Stimulated activated naive B cell treated with anti-CD40 and anti-IgM and Interleukin-4, amounts not matched to agents 10 μg/mL and 1 μg/mL and 100 μg/mL, for 72 hours (primary cell): ENCODE results near the gene G6PD.
"Not testable (repeated sequence)": the region's sequence is repeated elsewhere in the genome, so short reads cannot be mapped to it uniquely, and the experiment has no call there.

ENCODE experiments used
- ATAC-seq, 2 donors: fragments of 150-1000 bp; cut with Tn5 transposase; replicated peaks; 2 replicates each; pipeline ENCODE4 v1.10.0; 2021; ENCODE audit warnings: moderate library complexity in 1 of 2
- DNase-seq: peaks from one replicate; pipeline ENCODE4 v3.0.0; 2021
- H3K27ac Mint-ChIP-seq: one replicate; pipeline ENCODE4 v1.8.0; 2022; ENCODE audit warnings: mild to moderate bottlenecking, mixed read lengths
- H3K27me3 Mint-ChIP-seq, 2 donors: one replicate each; pipeline ENCODE4 v1.8.0; 2022; ENCODE audit warnings: mixed read lengths in 2 of 2
- H3K36me3 Mint-ChIP-seq, 2 donors: one replicate each; pipeline ENCODE4 v1.8.0; 2022; ENCODE audit warnings: mixed read lengths in 2 of 2, mild to moderate bottlenecking in 1 of 2
- H3K4me1 Mint-ChIP-seq, 2 donors: one replicate each; pipeline ENCODE4 v1.8.0; 2022; ENCODE audit warnings: mixed read lengths in 2 of 2, mild to moderate bottlenecking in 1 of 2
- H3K4me3 Mint-ChIP-seq, 2 donors: one replicate each; pipeline ENCODE4 v1.8.0; 2022; ENCODE audit warnings: mild to moderate bottlenecking in 2 of 2, mixed read lengths in 2 of 2, moderate library complexity in 1 of 2
- H3K9me3 Mint-ChIP-seq, 2 donors: one replicate each; pipeline ENCODE4 v1.8.0; 2022; ENCODE audit warnings: mixed read lengths in 2 of 2, mild to moderate bottlenecking in 1 of 2

G6PD gene

DNA sequence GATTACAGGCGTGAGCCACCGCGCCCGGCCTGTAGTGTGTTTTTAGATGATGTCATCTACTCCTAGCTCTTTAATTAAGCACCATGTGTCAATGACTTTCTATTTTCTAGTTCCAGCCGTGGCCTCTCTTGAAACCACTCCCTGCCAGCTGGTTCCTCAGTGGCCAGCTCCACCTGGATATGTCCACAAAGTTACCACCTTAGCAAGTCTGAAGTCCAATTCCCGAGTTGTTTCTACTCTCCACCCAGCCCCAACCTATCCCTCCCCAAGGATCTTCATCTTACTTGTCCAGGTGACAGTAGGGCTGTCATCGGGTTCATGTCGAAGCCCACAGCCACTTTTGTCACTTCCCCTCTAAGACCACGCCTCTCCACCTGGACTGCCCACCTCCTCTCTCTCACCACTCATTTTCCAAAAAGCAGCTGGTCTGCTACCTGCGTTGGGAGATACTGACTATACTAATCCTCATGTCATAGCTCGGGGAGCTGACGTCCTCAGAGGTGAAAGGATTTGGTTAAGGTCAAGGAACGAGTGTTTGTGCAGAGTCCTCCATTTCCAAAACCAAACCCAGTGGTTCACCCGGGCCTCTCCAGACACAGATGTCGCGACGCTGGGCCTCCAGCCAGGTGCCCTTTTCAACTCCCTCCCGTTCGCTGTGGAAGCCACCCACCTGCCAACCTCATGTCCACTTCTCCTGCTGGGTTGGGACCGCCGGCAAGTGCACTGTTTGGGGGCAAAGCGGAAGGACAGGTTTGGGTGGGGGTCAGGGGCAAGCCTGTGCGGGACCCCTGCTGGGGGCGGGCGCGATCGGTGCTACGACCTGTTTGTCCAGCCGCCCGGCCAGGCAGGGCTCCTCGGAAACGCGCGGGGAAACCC is 31.3 kb downstream of the G6PD start:
- ATAC-seq (peak; percentile 32 to 36), DNase-seq (no peak)
- Mint-ChIP-seq H3K36me3 (peaks cover 6 to 18% of the 10 kb centered on the region in 2 donors), H3K27me3 (no peaks in the 10 kb centered on the region), H3K9me3 (no peaks in the 10 kb centered on the region), H3K27ac (peak overlapping the region; percentile 94), H3K4me3 (peak overlapping the region; percentile 87 to 95), H3K4me1 (peaks cover 11 to 26% of the 10 kb centered on the region in 2 donors)

DNA sequence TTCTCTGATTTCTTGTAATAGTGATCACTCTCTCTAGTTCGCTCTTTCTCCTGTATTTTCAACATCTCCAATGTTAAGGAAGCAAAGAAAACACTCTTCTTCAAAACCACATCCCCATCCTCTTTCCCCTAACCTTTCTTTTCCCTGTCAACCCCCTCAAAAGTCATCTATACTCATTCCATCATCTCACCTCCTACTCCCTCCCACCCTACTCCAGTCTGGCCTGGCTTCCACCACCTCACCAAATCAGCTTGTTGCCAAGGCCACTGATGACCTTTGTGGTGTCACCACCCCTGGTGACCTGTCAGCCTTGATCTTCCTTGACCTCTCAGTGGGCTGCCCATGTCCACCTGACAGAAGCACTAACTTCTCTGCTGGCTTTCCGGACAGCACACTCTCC is 32.9 kb downstream of the G6PD start:
- H3K36me3 Mint-ChIP-seq, result peaks cover 15 to 31% of the 10 kb centered on the region in 2 donors
- ATAC-seq (no peak), DNase-seq (no peak)

DNA sequence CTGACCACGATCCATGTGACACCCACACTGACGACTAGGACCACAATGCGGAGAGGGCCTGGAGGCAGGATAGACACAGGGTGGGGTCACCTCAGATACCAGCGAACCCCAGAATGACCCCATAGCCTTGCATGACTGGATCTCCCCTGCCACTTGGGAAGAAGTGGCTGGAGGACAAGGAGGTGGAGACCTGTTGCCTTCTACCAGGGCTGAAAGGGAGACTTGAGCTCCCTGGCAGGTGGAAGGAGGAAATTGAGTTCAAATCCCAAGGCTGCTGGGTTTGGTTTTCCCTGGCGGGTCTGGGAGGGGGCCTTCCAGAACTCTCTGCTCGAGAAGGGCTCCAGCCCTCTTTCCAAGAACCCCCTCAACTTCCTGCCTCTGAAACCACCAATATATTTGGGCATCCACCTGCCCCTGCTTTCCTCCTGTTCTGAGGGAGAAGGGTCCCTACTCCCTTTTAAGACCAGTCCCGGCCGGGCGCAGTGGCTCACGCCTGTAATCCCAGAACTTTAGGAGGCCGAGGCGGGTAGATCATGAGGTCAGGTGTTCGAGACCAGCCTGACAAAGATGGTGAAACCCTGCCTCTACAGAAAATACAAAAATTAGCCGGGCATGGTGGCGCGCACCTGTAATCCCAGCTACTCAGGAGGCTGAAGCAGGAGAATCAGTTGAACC is 33.6 kb downstream of the G6PD start:
- Mint-ChIP-seq H3K36me3 (peaks cover 18 to 36% of the 10 kb centered on the region in 2 donors), H3K27ac (no peak overlapping the region), H3K4me3 (no peak overlapping the region), H3K4me1 (peaks cover 11 to 26% of the 10 kb centered on the region in 2 donors), H3K27me3 (no peaks in the 10 kb centered on the region), H3K9me3 (no peaks in the 10 kb centered on the region)
- DNase-seq (no peak), ATAC-seq (no peak)

More for the DNA sequence above, 32.9 kb downstream of the G6PD start:
- H3K27ac Mint-ChIP-seq, result no peak overlapping the region
- no peaks in the 10 kb centered on the region for H3K9me3 Mint-ChIP-seq
- peak overlapping the region in 1 of 2 donors; percentile 39 for H3K4me3 Mint-ChIP-seq
- H3K4me1 Mint-ChIP-seq, result peaks cover 11 to 26% of the 10 kb centered on the region in 2 donors
- no peaks in the 10 kb centered on the region for H3K27me3 Mint-ChIP-seq

DNA sequence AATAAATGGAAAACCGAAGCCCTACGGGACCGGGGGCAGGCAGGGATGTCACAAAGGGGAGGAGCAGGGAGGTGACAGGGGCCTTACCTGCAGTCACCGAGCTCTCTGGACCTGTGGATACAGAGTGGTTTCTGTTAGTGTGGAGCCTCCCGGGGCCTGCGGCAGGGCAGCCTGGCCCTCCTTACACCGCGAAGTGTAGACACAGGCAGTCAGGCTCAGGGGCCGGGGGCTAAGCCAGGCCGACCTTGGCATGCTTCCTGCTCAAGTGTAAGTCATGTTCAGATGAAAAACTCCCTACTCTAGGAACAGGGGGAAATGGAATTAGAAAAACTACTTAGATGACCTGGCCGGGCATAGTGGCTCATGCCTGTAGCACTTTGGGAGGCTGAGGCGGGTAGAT is 34.9 kb downstream of the G6PD start:
- H3K4me1 Mint-ChIP-seq, result peaks cover 11 to 26% of the 10 kb centered on the region in 2 donors
- H3K9me3 Mint-ChIP-seq, result no peaks in the 10 kb centered on the region
- DNase-seq, result no peak
- H3K27ac Mint-ChIP-seq, result no peak overlapping the region
- H3K27me3 Mint-ChIP-seq, result no peaks in the 10 kb centered on the region
- H3K4me3 Mint-ChIP-seq, result no peak overlapping the region
- peaks cover 18 to 38% of the 10 kb centered on the region in 2 donors for H3K36me3 Mint-ChIP-seq
- ATAC-seq, result no peak

DNA sequence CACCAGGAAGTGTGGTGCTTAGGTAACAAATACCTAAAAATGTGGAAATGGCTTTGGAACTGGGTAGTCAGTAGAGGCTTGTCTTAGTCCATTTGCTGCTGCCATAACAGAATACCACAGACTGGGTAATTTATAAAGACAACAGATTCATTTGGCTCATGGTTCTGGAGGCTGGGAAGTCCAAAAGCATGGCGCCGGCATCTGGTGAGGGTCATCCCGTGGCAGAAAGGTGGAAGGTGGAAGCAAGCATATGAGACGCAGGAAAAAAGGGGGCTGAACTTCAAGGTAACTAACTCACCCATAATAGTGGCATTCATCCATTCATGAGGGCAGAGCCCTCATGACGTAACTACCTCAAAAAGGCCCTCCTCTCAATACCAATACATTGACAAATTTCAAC is 37.2 kb downstream of the G6PD start:
- peaks cover 7 to 19% of the 10 kb centered on the region in 2 donors for H3K4me1 Mint-ChIP-seq
- H3K36me3 Mint-ChIP-seq, result peaks cover 21 to 42% of the 10 kb centered on the region in 2 donors
- no peak overlapping the region for H3K27ac Mint-ChIP-seq

DNA sequence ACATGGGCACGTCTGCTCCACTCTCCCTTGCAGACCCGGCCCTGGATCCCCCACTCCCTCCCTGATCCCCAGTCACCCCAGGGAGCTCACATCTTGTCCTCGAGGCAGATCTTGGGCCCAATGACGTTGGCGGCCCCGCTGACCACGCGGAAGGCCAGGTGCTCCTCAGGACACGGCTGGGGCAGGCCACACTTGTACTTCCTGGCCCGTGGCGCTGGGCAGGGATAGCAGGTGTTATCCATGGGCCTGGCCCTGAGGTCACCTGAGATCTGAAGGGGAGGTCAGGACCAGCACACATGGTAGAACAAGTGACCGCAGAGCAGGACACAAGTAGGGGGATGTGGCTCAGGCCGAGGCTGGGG is 38.3 kb downstream of the G6PD start:
- Mint-ChIP-seq H3K4me1 (peaks cover 2 to 11% of the 10 kb centered on the region in 2 donors), H3K36me3 (peaks cover 18 to 35% of the 10 kb centered on the region in 2 donors), H3K4me3 (no peak overlapping the region), H3K27ac (peak overlapping the region; percentile 56), H3K9me3 (no peaks in the 10 kb centered on the region), H3K27me3 (no peaks in the 10 kb centered on the region)
- ATAC-seq, result no peak
- no peak for DNase-seq

More for the DNA sequence above, 37.2 kb downstream of the G6PD start:
- ATAC-seq, result no peak
- no peak overlapping the region for H3K4me3 Mint-ChIP-seq
- H3K9me3 Mint-ChIP-seq, result no peaks in the 10 kb centered on the region
- H3K27me3 Mint-ChIP-seq, result no peaks in the 10 kb centered on the region
- no peak for DNase-seq

DNA sequence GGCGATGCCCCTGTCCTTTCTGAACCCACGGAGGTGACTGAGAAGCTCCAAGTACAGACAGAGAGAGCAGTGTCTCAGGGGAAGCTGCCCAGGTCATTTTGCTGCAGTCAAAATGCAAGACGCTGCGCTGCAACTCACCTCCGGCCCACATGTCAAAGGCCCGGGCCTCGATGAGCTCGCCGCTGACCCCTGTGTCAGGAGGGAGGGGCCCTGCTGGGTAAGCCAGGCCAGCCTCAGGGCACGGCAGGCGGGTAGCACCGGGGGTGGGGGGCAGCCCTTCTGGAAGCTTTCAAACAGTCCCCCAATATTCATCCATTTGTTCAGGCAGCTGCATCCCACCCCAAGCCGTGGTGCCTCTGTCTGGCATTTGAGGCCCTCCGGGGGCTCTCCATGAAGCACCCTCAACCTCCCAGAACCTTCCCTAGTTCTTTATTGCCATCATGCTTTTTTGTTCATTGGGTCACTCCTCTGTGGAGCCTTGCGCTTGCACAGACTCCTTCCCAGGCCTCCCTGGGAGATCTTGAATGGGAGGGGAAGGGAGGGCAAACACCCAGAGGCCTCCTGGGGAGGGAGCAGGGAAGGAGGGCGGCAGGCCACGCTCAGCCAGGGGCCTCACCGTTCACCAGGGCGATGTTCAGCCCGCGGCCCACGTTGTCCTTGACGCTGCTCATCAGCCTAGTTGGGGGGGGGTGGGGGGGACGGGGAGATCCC is 38.8 kb downstream of the G6PD start:
- Mint-ChIP-seq H3K4me3 (no peak overlapping the region), H3K27ac (no peak overlapping the region), H3K9me3 (no peaks in the 10 kb centered on the region), H3K36me3 (peaks cover 18 to 35% of the 10 kb centered on the region in 2 donors), H3K4me1 (peaks cover 2 to 10% of the 10 kb centered on the region in 2 donors), H3K27me3 (no peaks in the 10 kb centered on the region)
- DNase-seq, result no peak
- ATAC-seq, result no peak

DNA sequence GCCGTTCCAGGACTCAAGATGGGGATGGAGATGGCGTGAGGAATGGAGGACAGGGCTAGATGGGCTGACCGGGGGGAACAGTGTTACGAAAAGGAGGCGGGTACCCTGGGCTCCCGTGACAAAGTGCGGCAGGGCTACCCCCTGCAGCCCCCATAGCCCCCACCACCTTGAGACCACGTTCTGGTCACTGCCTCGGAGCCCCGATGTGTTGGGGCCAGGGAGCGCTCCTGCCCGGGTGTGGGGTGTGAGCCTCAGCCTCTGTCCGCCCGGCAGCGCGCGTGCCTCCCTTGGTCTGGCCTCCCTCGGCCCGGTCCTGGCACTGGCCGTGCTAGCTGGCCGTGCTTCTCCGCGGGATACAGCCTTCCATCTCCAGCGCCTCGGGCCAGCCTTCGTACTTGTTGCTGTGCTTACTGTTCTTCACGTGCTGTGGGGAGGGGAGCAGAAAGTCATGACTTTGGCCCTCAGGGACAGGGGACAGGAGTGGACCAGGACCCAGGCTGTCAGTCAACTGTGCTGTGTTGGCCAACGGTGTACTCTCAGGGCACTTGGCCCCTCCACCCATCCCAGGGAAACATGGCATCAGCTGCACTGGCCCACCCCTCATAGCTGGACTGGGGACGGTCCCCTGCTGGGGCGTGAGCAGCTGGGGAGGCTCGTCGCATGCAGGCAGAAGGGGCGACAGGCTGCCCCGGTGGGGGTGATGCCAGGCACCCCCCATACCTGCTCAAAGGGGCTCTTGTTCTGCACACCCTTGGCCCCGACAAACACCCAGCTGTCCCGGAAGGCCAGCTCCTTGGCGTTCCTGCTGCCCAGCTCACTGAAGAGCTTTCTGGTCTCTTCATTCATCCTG is 39.9 kb downstream of the G6PD start:
- peaks cover 18 to 35% of the 10 kb centered on the region in 2 donors for H3K36me3 Mint-ChIP-seq
- H3K4me3 Mint-ChIP-seq, result no peak overlapping the region

DNA sequence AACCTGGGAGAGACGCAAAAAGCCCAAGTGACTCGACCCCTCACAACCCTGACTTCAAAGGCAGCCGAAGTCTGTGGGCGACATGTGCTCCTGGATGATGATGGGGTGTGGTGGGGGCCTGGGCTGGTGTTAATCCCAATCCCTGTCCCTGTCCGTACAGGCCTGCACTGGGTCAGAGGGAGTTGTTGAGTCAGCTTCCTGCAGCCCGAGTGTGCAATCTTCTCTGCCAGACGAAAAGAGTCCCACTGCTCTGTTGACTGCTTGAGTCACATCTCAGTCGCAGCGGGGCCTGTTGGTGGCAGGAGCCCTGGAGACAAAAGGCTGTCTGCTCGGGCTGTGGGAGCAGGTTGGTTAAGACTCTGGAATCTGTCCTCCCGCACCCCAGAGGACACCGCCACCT is 40.9 kb downstream of the G6PD start:
- DNase-seq (no peak), ATAC-seq (no peak)
- Mint-ChIP-seq H3K9me3 (no peaks in the 10 kb centered on the region), H3K36me3 (peaks cover 15 to 30% of the 10 kb centered on the region in 2 donors), H3K27me3 (no peaks in the 10 kb centered on the region), H3K4me3 (no peak overlapping the region), H3K27ac (no peak overlapping the region), H3K4me1 (no peaks in the 10 kb centered on the region)

More for the DNA sequence above, 39.9 kb downstream of the G6PD start:
- Mint-ChIP-seq H3K9me3 (no peaks in the 10 kb centered on the region), H3K27me3 (no peaks in the 10 kb centered on the region), H3K27ac (no peak overlapping the region), H3K4me1 (peaks cover 0 to 10% of the 10 kb centered on the region in 2 donors)
- no peak for DNase-seq
- no peak for ATAC-seq

DNA sequence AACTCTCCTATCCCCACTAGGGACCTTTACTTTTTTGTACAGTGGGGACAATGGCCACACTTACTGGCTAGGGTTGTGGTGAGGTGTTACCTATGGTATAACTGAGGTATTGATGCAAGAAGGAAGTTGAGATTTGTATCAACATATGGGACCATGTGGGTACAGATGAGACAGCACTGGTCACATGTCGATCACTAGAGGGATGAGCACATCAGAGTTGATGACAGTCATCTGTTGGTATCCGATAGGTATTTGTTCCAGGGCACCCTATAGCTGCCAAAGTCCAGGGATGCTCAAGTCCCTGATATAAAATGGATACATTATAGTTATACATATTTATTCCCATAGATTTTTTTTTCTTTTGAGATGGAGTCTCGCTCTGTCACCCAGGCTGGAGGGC is 43.7 kb downstream of the G6PD start:
- DNase-seq (no peak), ATAC-seq (peak in 1 of 2 donors; percentile 42)
- no peak overlapping the region for H3K27ac Mint-ChIP-seq
- no peaks in the 10 kb centered on the region for H3K9me3 Mint-ChIP-seq
- peaks cover 3 to 11% of the 10 kb centered on the region in 2 donors for H3K36me3 Mint-ChIP-seq
- no peaks in the 10 kb centered on the region for H3K4me1 Mint-ChIP-seq
- no peak overlapping the region for H3K4me3 Mint-ChIP-seq
- H3K27me3 Mint-ChIP-seq, result no peaks in the 10 kb centered on the region

DNA sequence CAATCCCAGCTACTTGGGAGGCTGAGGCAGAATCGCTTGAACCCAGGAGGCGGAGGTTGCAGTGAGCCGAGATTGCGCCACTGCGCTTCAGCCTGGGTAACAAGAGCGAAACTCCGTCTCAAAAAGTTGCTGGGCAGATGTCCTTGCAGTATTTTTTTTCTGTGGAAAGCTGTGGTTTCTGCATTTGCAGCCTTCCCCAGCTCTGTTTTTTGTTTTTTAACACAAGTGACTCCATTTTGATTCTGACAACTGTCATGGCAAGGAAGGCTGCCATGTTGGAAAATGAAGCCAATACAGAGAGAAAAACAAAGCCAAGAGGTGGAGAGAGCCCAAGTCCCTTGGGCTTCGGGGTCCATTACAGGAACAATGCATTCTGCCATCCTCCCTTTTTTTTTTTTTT is 44.5 kb downstream of the G6PD start:
- DNase-seq, result no peak
- H3K4me3 Mint-ChIP-seq, result no peak overlapping the region
- no peaks in the 10 kb centered on the region for H3K4me1 Mint-ChIP-seq
- H3K9me3 Mint-ChIP-seq, result no peaks in the 10 kb centered on the region
- H3K27ac Mint-ChIP-seq, result no peak overlapping the region
- no peaks in the 10 kb centered on the region for H3K27me3 Mint-ChIP-seq
- ATAC-seq, result no peak
- peaks cover 3 to 11% of the 10 kb centered on the region in 2 donors for H3K36me3 Mint-ChIP-seq

DNA sequence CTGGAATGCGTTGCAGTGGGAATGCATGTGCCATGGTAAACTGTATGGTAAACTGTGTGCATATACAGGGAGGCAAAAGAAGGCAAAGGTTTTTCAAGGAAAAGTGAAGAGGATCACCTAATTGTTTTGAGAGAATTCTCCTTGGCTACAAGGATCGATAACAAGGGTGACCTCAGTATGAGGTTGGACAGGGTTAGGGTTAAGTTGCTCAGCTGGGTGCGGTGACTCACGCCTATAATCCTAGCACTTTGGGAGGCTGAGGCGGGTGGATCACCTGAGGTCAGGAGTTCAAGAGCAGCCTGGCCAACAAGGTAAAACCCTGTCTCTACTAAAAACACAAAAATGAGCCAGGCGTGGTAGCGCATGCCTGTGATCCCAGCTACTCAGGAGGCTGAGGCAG is 45.2 kb downstream of the G6PD start:
- H3K27ac Mint-ChIP-seq, H3K4me3 Mint-ChIP-seq, DNase-seq, H3K9me3 Mint-ChIP-seq, ATAC-seq, H3K36me3 Mint-ChIP-seq, H3K27me3 Mint-ChIP-seq, H3K4me1 Mint-ChIP-seq: not testable (repeated sequence)

DNA sequence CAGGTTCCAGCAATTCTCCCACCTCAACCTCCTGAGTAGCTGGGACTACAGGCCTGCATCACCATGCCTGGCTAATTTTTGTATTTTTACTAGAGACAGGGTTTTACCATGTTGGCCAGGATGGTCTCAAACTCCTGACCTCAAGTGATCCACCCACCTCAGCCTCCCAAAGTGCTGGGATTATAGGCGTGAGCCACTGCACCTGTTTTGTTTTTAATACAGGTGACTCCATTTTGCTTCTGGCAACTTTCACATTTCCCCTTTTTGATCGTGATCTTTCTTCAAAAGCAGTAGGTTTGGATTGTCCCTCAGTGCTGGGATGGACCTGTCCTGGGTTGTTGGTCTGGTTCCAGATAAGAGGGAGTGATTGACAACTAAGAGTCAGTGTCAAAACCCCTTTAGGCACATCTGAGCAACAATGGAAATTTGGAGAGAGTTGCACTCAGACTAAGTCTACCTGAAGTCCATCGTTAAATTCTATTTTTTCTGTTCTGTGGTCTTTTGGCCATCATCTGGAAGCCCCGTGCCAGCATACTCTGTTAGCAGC is 50.0 kb downstream of the G6PD start:
- not testable (repeated sequence) for H3K27ac Mint-ChIP-seq, H3K9me3 Mint-ChIP-seq, H3K4me1 Mint-ChIP-seq, H3K4me3 Mint-ChIP-seq, H3K36me3 Mint-ChIP-seq, DNase-seq, H3K27me3 Mint-ChIP-seq
- ATAC-seq, result peak; percentile 19 to 41
